ENCODE results near the gene REEP1. TPM values are rescaled to one million over a fixed set of nuclear protein-coding genes. Genes with fewer than 3 reads are reported as not detected.
"Not testable (repeated sequence)": the region's sequence is repeated elsewhere in the genome, so short reads cannot be mapped to it uniquely, and the experiment has no call there.

Gene REEP1
- total RNA-seq, 1 donor from 2014 or later = 0.10 TPM

GRCh38 chr2:86244781-86245180 is 92.6 kb downstream of the REEP1 start:
- intact Hi-C loops (cut with micrococcal nuclease) = not testable (repeated sequence)

GRCh38 chr2:86243950-86244733 is 93.3 kb downstream of the REEP1 start:
- intact Hi-C loops (cut with micrococcal nuclease) = no loop called here

GRCh38 chr2:86243272-86243671 is 94.2 kb downstream of the REEP1 start:
- intact Hi-C loops (cut with micrococcal nuclease) = no loop called here

GRCh38 chr2:86241611-86242010 is 95.8 kb downstream of the REEP1 start:
- intact Hi-C loops (cut with micrococcal nuclease) = no loop called here

GRCh38 chr2:86240251-86240650 is 97.2 kb downstream of the REEP1 start:
- intact Hi-C loops (cut with micrococcal nuclease) = no loop called here

GRCh38 chr2:86239745-86240144 is 97.7 kb downstream of the REEP1 start:
- intact Hi-C loops (cut with micrococcal nuclease) = loop anchor here (2.0 kb wide), 1 partner anchor 45 kb away; the partner anchor contains the start of gene IMMT

- intact Hi-C loops (cut with micrococcal nuclease) = loop anchor here (2.0 kb wide), 1 partner anchor 45 kb away; the partner anchor contains the start of gene IMMT
Measured at GRCh38 chr2:86239326-86239725, 98.1 kb downstream of the REEP1 start.

GRCh38 chr2:86238354-86238753 is 99.1 kb downstream of the REEP1 start:
- intact Hi-C loops (cut with micrococcal nuclease) = loop anchor here (1.0 to 2.0 kb wide), 2 partner anchors 13 to 44 kb away; partner anchors contain the start of gene IMMT

- intact Hi-C loops (cut with micrococcal nuclease) = no loop called here
Measured at GRCh38 chr2:86237172-86237571, 100.3 kb downstream of the REEP1 start.

GRCh38 chr2:86235196-86235980 is 102.0 kb downstream of the REEP1 start:
- intact Hi-C loops (cut with micrococcal nuclease) = no loop called here

GRCh38 chr2:86234563-86235131 is 102.8 kb downstream of the REEP1 start:
- intact Hi-C loops (cut with micrococcal nuclease) = no loop called here

- intact Hi-C loops (cut with micrococcal nuclease) = no loop called here
Measured at GRCh38 chr2:86233436-86233835, 104.0 kb downstream of the REEP1 start.

GRCh38 chr2:86232910-86233309 is 104.5 kb downstream of the REEP1 start:
- intact Hi-C loops (cut with micrococcal nuclease) = no loop called here

GRCh38 chr2:86232373-86232784 is 105.0 kb downstream of the REEP1 start:
- intact Hi-C loops (cut with micrococcal nuclease) = no loop called here

- intact Hi-C loops (cut with micrococcal nuclease) = no loop called here
Measured at GRCh38 chr2:86231680-86232372, 105.6 kb downstream of the REEP1 start.

GRCh38 chr2:86230961-86231360 is 106.5 kb downstream of the REEP1 start:
- intact Hi-C loops (cut with micrococcal nuclease) = no loop called here

- intact Hi-C loops (cut with micrococcal nuclease) = no loop called here
Measured at GRCh38 chr2:86229221-86229620, 108.2 kb downstream of the REEP1 start.

GRCh38 chr2:86228574-86228973 is 108.9 kb downstream of the REEP1 start:
- intact Hi-C loops (cut with micrococcal nuclease) = not testable (repeated sequence)

- intact Hi-C loops (cut with micrococcal nuclease) = no loop called here
Measured at GRCh38 chr2:86227685-86228084, 109.7 kb downstream of the REEP1 start.

- intact Hi-C loops (cut with micrococcal nuclease) = no loop called here
Measured at GRCh38 chr2:86226636-86227520, 110.5 kb downstream of the REEP1 start.
